Hematopoietic multipotent progenitor cell treated with erythropoietin and hydrocortisone succinate and interleukin-3 and kit ligand, for 8 days (in vitro differentiated cells): ENCODE results near the gene TFB2M.
"Not testable (repeated sequence)": the region's sequence is repeated elsewhere in the genome, so short reads cannot be mapped to it uniquely, and the experiment has no call there.

Source experiments
- DNase-seq: peaks from one replicate; pipeline ENCODE4 v3.0.0-alpha.2; 2015

The TFB2M gene

GRCh38 chr1:246582301-246583055, 16.4 kb upstream of the TFB2M start:
- no peak for DNase-seq

- no peak for DNase-seq
Observed at GRCh38 chr1:246580497-246581370, 14.7 kb upstream of the TFB2M start.

GRCh38 chr1:246579818-246580217, 13.8 kb upstream of the TFB2M start:
- peak; percentile 58 for DNase-seq

- DNase-seq, result peak; percentile 89
Observed at GRCh38 chr1:246577720-246578106, 11.7 kb upstream of the TFB2M start.

GRCh38 chr1:246577082-246577719, 11.1 kb upstream of the TFB2M start:
- no peak for DNase-seq

GRCh38 chr1:246576709-246577032, 10.6 kb upstream of the TFB2M start:
- no peak for DNase-seq

- DNase-seq, result peak; percentile 45
Observed at GRCh38 chr1:246573491-246573890, 7.4 kb upstream of the TFB2M start.

GRCh38 chr1:246572785-246573184, 6.7 kb upstream of the TFB2M start:
- DNase-seq, result no peak

- DNase-seq, result no peak
Observed at GRCh38 chr1:246571953-246572352, 5.9 kb upstream of the TFB2M start.

- peak; percentile 79 for DNase-seq
Observed at GRCh38 chr1:246571309-246571708, 5.2 kb upstream of the TFB2M start.

- peak; percentile 36 for DNase-seq
Observed at GRCh38 chr1:246569248-246570238, 3.5 kb upstream of the TFB2M start.

- DNase-seq, result no peak
Observed at GRCh38 chr1:246567646-246568235, 1.7 kb upstream of the TFB2M start.

- DNase-seq, result peak; percentile 65
Observed at GRCh38 chr1:246566813-246567645, 968 bp upstream of the TFB2M start.

- DNase-seq, result no peak
Observed at GRCh38 chr1:246565751-246566127, 322 bp downstream of the TFB2M start.

GRCh38 chr1:246564839-246565750, 966 bp downstream of the TFB2M start:
- DNase-seq, result no peak

GRCh38 chr1:246560833-246561232, 5.2 kb downstream of the TFB2M start:
- DNase-seq, result not testable (repeated sequence)

- no peak for DNase-seq
Observed at GRCh38 chr1:246559310-246559709, 6.8 kb downstream of the TFB2M start.

- DNase-seq, result no peak
Observed at GRCh38 chr1:246558041-246558440, 8.0 kb downstream of the TFB2M start.

GRCh38 chr1:246554201-246554600, 11.9 kb downstream of the TFB2M start:
- DNase-seq, result no peak

GRCh38 chr1:246552110-246552509, 14.0 kb downstream of the TFB2M start:
- DNase-seq, result no peak
